H9 (cell line): ENCODE results near the gene ZNF770. TPM values are rescaled to one million over a fixed set of nuclear protein-coding genes. Genes with fewer than 3 reads are reported as not detected.

Experiments
- DNase-seq: peaks from one replicate; pipeline ENCODE4 v3.0.0-alpha.2; 2017
- H2AFZ ChIP-seq: one replicate; pipeline ENCODE4 v1.6.1; 2013; ENCODE audit warnings: mild to moderate bottlenecking, low read length, control low read depth, moderate library complexity
- H2AK5ac ChIP-seq: 2 replicates; pipeline ENCODE4 v1.6.1; 2013; ENCODE audit warnings: low read length, control low read depth, mixed read lengths; ENCODE audit not compliant: insufficient read length
- H2BK120ac ChIP-seq: one replicate; pipeline ENCODE4 v1.6.1; 2013; ENCODE audit warnings: low read depth, mild to moderate bottlenecking, low read length, control low read depth, inconsistent platforms; ENCODE audit not compliant: poor library complexity, severe bottlenecking
- H2BK12ac ChIP-seq: 2 replicates; pipeline ENCODE4 v1.6.1; 2013; ENCODE audit warnings: low read length, control low read depth, mixed read lengths, low read depth; ENCODE audit not compliant: insufficient read length
- H2BK15ac ChIP-seq: 2 replicates; pipeline ENCODE4 v1.6.1; 2013; ENCODE audit warnings: low read depth, low read length, control low read depth
- H2BK20ac ChIP-seq: one replicate; pipeline ENCODE4 v1.6.1; 2013; ENCODE audit warnings: low read depth, mild to moderate bottlenecking, low read length, control low read depth, inconsistent platforms; ENCODE audit not compliant: poor library complexity, severe bottlenecking
- H2BK5ac ChIP-seq: 2 replicates; pipeline ENCODE4 v1.6.1; 2013; ENCODE audit warnings: low read length, control low read depth, mixed read lengths; ENCODE audit not compliant: insufficient read length
- H3K14ac ChIP-seq: 2 replicates; pipeline ENCODE4 v1.6.1; 2013; ENCODE audit warnings: low read length, control low read depth; ENCODE audit not compliant: insufficient read depth
- H3K18ac ChIP-seq: 2 replicates; pipeline ENCODE4 v1.6.1; 2013; ENCODE audit warnings: low read depth, mild to moderate bottlenecking, mixed read lengths, low read length, control low read depth; ENCODE audit not compliant: insufficient read length
- H3K23ac ChIP-seq: 2 replicates; pipeline ENCODE4 v1.6.1; 2013; ENCODE audit warnings: low read length, control low read depth, mixed read lengths, low read depth; ENCODE audit not compliant: insufficient read length
- H3K23me2 ChIP-seq: 2 replicates; pipeline ENCODE4 v1.6.1; 2013; ENCODE audit warnings: low read depth, mild to moderate bottlenecking, mixed read lengths, low read length, control low read depth; ENCODE audit not compliant: insufficient read length, poor library complexity, severe bottlenecking
- H3K27ac ChIP-seq: 2 replicates; pipeline ENCODE4 v1.5.1; 2013; ENCODE audit warnings: low read length, control low read depth, mixed read lengths, low read depth; ENCODE audit not compliant: insufficient read length
- H3K27me3 ChIP-seq: 2 replicates; pipeline ENCODE4 v1.6.1; 2013; ENCODE audit warnings: low read length, control low read depth, inconsistent platforms; ENCODE audit not compliant: insufficient read depth
- H3K4ac ChIP-seq: 2 replicates; pipeline ENCODE4 v1.6.1; 2013; ENCODE audit warnings: low read depth, mild to moderate bottlenecking, control low read depth, inconsistent platforms, low read length, moderate library complexity
- H3K4me1 ChIP-seq: 2 replicates; pipeline ENCODE4 v1.6.1; 2013; ENCODE audit warnings: low read length, control low read depth, inconsistent platforms; ENCODE audit not compliant: insufficient read depth
- H3K4me2 ChIP-seq: 2 replicates; pipeline ENCODE4 v1.6.1; 2013; ENCODE audit warnings: low read length, control low read depth, mixed read lengths; ENCODE audit not compliant: insufficient read length, insufficient read depth
- H3K56ac ChIP-seq: 2 replicates; pipeline ENCODE4 v1.6.1; 2013; ENCODE audit warnings: low read depth, mild to moderate bottlenecking, mixed read lengths, low read length, control low read depth; ENCODE audit not compliant: insufficient read length
- H3K79me1 ChIP-seq: 2 replicates; pipeline ENCODE4 v1.6.1; 2013; ENCODE audit warnings: low read depth, mild to moderate bottlenecking, moderate library complexity, low read length, control low read depth, inconsistent platforms; ENCODE audit not compliant: insufficient read depth, poor library complexity, severe bottlenecking
- H3K79me2 ChIP-seq: 2 replicates; pipeline ENCODE4 v1.6.1; 2013; ENCODE audit warnings: low read length, control low read depth, inconsistent platforms; ENCODE audit not compliant: insufficient read depth
- H3K9ac ChIP-seq: 2 replicates; pipeline ENCODE4 v1.6.1; 2013; ENCODE audit warnings: low read length, control low read depth, mixed read lengths; ENCODE audit not compliant: insufficient read length; ENCODE audit errors: extremely low read depth
- H3K9me3 ChIP-seq: one replicate; pipeline ENCODE4 v1.6.1; 2013; ENCODE audit warnings: low read depth, low read length, inconsistent platforms; ENCODE audit not compliant: control insufficient read depth
- H3T11ph ChIP-seq: one replicate; pipeline ENCODE4 v1.6.1; 2013; ENCODE audit warnings: mild to moderate bottlenecking, low read length, control low read depth, inconsistent platforms
- H4K20me1 ChIP-seq: one replicate; pipeline ENCODE4 v1.6.1; 2013; ENCODE audit not compliant: control insufficient read depth, insufficient read length, insufficient read depth
- H4K5ac ChIP-seq: 2 replicates; pipeline ENCODE4 v1.6.1; 2013; ENCODE audit warnings: low read depth, mild to moderate bottlenecking, mixed read lengths, low read length, control low read depth; ENCODE audit not compliant: insufficient read length
- H4K8ac ChIP-seq: replicated peaks from 2 replicates; pipeline ENCODE4 v1.6.1; 2013; ENCODE audit warnings: low read length, control low read depth, mixed read lengths, low read depth; ENCODE audit not compliant: insufficient read length
- H4K91ac ChIP-seq: 2 replicates; pipeline ENCODE4 v1.6.1; 2013; ENCODE audit warnings: low read depth, mild to moderate bottlenecking, moderate library complexity, mixed read lengths, low read length, control low read depth; ENCODE audit not compliant: insufficient read length
- H3K27ac Mint-ChIP-seq, 3 experiments: 2 replicates in 2 of 3; 3 replicates in 1 of 3; pipeline ENCODE4 v1.8.0; 2020 to 2021; ENCODE audit warnings: mixed read lengths in 3 of 3, mild to moderate bottlenecking in 1 of 3, moderate library complexity in 1 of 3
- H3K27me3 Mint-ChIP-seq: 2 replicates; pipeline ENCODE4 v1.8.0; 2021; ENCODE audit warnings: low read depth, mild to moderate bottlenecking, moderate library complexity, mixed read lengths
- H3K36me3 Mint-ChIP-seq, 3 experiments: 2 replicates in 2 of 3; 3 replicates in 1 of 3; pipeline ENCODE4 v1.8.0; 2020 to 2021; ENCODE audit warnings: low read depth in 3 of 3, mixed read lengths in 3 of 3; ENCODE audit not compliant: insufficient read depth in 1 of 3
- H3K4me1 Mint-ChIP-seq, 2 experiments: 2 replicates each; pipeline ENCODE4 v1.8.0; 2020; ENCODE audit warnings: mixed read lengths in 2 of 2
- H3K4me3 Mint-ChIP-seq, 2 experiments: 2 replicates in 1 of 2; 3 replicates in 1 of 2; pipeline ENCODE4 v1.8.0; 2020 to 2021; ENCODE audit warnings: mild to moderate bottlenecking in 2 of 2, mixed read lengths in 2 of 2, moderate library complexity in 1 of 2
- H3K9me3 Mint-ChIP-seq, 2 experiments: 2 replicates in 1 of 2; 3 replicates in 1 of 2; pipeline ENCODE4 v1.8.0; 2020; ENCODE audit warnings: mild to moderate bottlenecking in 2 of 2, mixed read lengths in 2 of 2, moderate library complexity in 1 of 2
- WGBS: extraction: QIAGEN DNeasy Blood & Tissue Kit; methylation state at CpG from one replicate; pipeline ENCODE4 v1.1.7; 2013; ENCODE audit warnings: missing lambda C conversion rate, low lambda C conversion rate, mixed read lengths; ENCODE audit not compliant: insufficient read length; ENCODE audit errors: extremely low coverage; 5-methylcytosine and 5-hydroxymethylcytosine counted together
- total RNA-seq: library from RNA; stranded (reverse); gene quantifications from 2 replicates; pipeline ENCODE4 v1.2.1, GENCODE V29; 2021
- TF ChIP-seq, protein P1 (sequence below): fragments of 200-600 bp; sonication (generic); conservative IDR thresholded peaks from 3 replicates; pipeline ENCODE4 v1.8.0; 2021; ENCODE audit warnings: antibody characterized with exemption, mild to moderate bottlenecking

The ZNF770 gene
- total RNA-seq, 1 experiment from 2014 or later, result 111 TPM

DNA sequence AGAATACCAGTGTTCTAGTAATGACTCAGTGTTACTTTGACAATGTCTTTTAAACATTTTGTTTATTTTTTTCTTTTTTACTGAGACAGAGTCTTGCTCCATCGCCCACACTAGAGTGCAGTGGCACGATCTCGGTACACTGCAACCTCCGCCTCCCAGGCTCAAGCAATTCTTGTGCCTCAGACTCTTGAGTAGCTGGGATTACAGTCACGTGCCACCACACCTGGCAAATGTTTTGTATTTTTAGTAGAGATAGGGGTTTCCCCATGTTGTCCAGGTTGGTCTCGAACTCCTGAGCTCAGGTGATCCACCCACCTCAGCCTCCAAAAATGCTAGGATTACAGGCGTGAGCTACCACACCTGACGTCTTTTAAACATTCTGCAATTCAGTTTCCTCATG is 34.2 kb downstream of the ZNF770 start:
- H3K4me1 ChIP-seq, result no peaks in the 10 kb centered on the region
- no peak for DNase-seq
- no peak overlapping the region for H3K4me2 ChIP-seq
- H3K23ac ChIP-seq, result no peak overlapping the region
- TF ChIP-seq, protein P1, sequence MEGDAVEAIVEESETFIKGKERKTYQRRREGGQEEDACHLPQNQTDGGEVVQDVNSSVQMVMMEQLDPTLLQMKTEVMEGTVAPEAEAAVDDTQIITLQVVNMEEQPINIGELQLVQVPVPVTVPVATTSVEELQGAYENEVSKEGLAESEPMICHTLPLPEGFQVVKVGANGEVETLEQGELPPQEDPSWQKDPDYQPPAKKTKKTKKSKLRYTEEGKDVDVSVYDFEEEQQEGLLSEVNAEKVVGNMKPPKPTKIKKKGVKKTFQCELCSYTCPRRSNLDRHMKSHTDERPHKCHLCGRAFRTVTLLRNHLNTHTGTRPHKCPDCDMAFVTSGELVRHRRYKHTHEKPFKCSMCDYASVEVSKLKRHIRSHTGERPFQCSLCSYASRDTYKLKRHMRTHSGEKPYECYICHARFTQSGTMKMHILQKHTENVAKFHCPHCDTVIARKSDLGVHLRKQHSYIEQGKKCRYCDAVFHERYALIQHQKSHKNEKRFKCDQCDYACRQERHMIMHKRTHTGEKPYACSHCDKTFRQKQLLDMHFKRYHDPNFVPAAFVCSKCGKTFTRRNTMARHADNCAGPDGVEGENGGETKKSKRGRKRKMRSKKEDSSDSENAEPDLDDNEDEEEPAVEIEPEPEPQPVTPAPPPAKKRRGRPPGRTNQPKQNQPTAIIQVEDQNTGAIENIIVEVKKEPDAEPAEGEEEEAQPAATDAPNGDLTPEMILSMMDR, result no peak
- no peaks in the 10 kb centered on the region for H4K20me1 ChIP-seq
- no peak overlapping the region for H4K8ac ChIP-seq
- H3K4me3 Mint-ChIP-seq, result no peak overlapping the region
- no peak overlapping the region for H3T11ph ChIP-seq
- H3K23me2 ChIP-seq, result no peaks in the 10 kb centered on the region
- H3K27ac Mint-ChIP-seq, result peak overlapping the region in 1 of 3 experiments; percentile 39; a peak in 1 of 7 replicates
- H3K27me3 Mint-ChIP-seq, result no peaks in the 10 kb centered on the region
- peaks cover 5% of the 10 kb centered on the region in 2 experiments; a peak in 3 of 5 replicates for H3K9me3 Mint-ChIP-seq
- no peak overlapping the region for H2AFZ ChIP-seq
- H3K79me2 ChIP-seq, result no peaks in the 10 kb centered on the region
- peaks cover 20 to 48% (median 42%) of the 10 kb centered on the region in 3 experiments for H3K36me3 Mint-ChIP-seq
- no peak overlapping the region for H2BK5ac ChIP-seq
- WGBS, result no CpG with 5 or more reads among the region's 8 CpGs
- H3K9me3 ChIP-seq, result no peaks in the 10 kb centered on the region
- H3K27ac ChIP-seq, result no peak overlapping the region
- no peaks in the 10 kb centered on the region for H3K79me1 ChIP-seq
- H3K18ac ChIP-seq, result no peak overlapping the region
- no peaks in the 10 kb centered on the region for H3K4me1 Mint-ChIP-seq
- H3K14ac ChIP-seq, result no peak overlapping the region
- H2BK12ac ChIP-seq, result no peak overlapping the region
- no peak overlapping the region for H2AK5ac ChIP-seq
- H4K5ac ChIP-seq, result no peak overlapping the region
- no peak overlapping the region for H3K56ac ChIP-seq
- H2BK120ac ChIP-seq, result no peak overlapping the region
- no peak overlapping the region for H3K4ac ChIP-seq
- no peak overlapping the region for H2BK15ac ChIP-seq
- no peak overlapping the region for H4K91ac ChIP-seq
- H3K9ac ChIP-seq, result no peak overlapping the region
- no peak overlapping the region for H2BK20ac ChIP-seq
- H3K27me3 ChIP-seq, result no peaks in the 10 kb centered on the region
